HG02852 (cell line): ENCODE data around the gene TCF15.
"Not testable (repeated sequence)": the region's sequence is repeated elsewhere in the genome, so short reads cannot be mapped to it uniquely, and the experiment has no call there.

ENCODE experiments used
- ATAC-seq: cut with Tn5 transposase; IDR thresholded peaks from one replicate; pipeline ENCODE4 v1.9.1; 2021; ENCODE audit warnings: mild to moderate bottlenecking, moderate library complexity; ENCODE audit not compliant: unreplicated experiment

Gene TCF15

GRCh38 chr20:642398-643174 lies 32.5 kb upstream of the TCF15 start:
- ATAC-seq = no peak

- not testable (repeated sequence) for ATAC-seq
These were observed 31.9 kb upstream of the TCF15 start for GRCh38 chr20:642013-642397.

GRCh38 chr20:641516-641875 lies 31.4 kb upstream of the TCF15 start:
- ATAC-seq = no peak

GRCh38 chr20:640674-641515 lies 30.8 kb upstream of the TCF15 start:
- ATAC-seq = no peak

- ATAC-seq = no peak
These were observed 28.5 kb upstream of the TCF15 start for GRCh38 chr20:638579-638978.

GRCh38 chr20:637559-637958 lies 27.4 kb upstream of the TCF15 start:
- no peak for ATAC-seq

- ATAC-seq = no peak
These were observed 25.8 kb upstream of the TCF15 start for GRCh38 chr20:635893-636338.

- ATAC-seq = no peak
These were observed 25.2 kb upstream of the TCF15 start for GRCh38 chr20:635028-635892.

GRCh38 chr20:634148-634925 lies 24.2 kb upstream of the TCF15 start:
- ATAC-seq = no peak

- ATAC-seq = no peak
These were observed 21.0 kb upstream of the TCF15 start for GRCh38 chr20:631101-631500.

- no peak for ATAC-seq
These were observed 16.5 kb upstream of the TCF15 start for GRCh38 chr20:626579-626978.

- no peak for ATAC-seq
These were observed 15.3 kb upstream of the TCF15 start for GRCh38 chr20:625360-625932.

- no peak for ATAC-seq
These were observed 13.6 kb upstream of the TCF15 start for GRCh38 chr20:623704-624103.

GRCh38 chr20:623021-623420 lies 12.9 kb upstream of the TCF15 start:
- no peak for ATAC-seq

- ATAC-seq = no peak
These were observed 12.1 kb upstream of the TCF15 start for GRCh38 chr20:622161-622560.

GRCh38 chr20:621125-621756 lies 11.1 kb upstream of the TCF15 start:
- ATAC-seq = no peak

GRCh38 chr20:620246-620645 lies 10.1 kb upstream of the TCF15 start:
- no peak for ATAC-seq

- no peak for ATAC-seq
These were observed 8.9 kb upstream of the TCF15 start for GRCh38 chr20:618980-619379.

- ATAC-seq = no peak
These were observed 8.0 kb upstream of the TCF15 start for GRCh38 chr20:617934-618690.
